NCI-H748 (cell line): ENCODE data around the gene ACKR2.
"Not testable (repeated sequence)": the region's sequence is repeated elsewhere in the genome, so short reads cannot be mapped to it uniquely, and the experiment has no call there.

Source experiments
- DNase-seq: peaks from one replicate; lab custom pipeline; 2025; ENCODE audit not compliant: unreplicated experiment; lab: John Stamatoyannopoulos, UW

ACKR2 gene

DNA sequence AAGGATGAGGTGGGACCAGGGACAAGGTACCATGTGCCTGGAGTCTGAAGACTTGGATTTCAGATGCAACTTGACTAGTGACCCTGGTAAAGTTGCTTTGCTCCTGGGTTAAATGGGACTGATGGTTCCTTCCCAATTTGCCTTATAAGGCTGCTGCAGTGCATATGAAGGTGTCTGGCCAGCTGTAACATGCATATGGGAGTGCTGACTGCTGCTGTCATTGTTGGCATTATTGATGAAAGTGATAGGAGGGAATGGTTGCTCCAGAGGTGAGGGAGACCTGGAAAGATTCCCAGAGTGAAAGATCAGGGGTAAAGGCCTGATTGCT is 45.9 kb downstream of the ACKR2 start:
- no peak for DNase-seq

DNA sequence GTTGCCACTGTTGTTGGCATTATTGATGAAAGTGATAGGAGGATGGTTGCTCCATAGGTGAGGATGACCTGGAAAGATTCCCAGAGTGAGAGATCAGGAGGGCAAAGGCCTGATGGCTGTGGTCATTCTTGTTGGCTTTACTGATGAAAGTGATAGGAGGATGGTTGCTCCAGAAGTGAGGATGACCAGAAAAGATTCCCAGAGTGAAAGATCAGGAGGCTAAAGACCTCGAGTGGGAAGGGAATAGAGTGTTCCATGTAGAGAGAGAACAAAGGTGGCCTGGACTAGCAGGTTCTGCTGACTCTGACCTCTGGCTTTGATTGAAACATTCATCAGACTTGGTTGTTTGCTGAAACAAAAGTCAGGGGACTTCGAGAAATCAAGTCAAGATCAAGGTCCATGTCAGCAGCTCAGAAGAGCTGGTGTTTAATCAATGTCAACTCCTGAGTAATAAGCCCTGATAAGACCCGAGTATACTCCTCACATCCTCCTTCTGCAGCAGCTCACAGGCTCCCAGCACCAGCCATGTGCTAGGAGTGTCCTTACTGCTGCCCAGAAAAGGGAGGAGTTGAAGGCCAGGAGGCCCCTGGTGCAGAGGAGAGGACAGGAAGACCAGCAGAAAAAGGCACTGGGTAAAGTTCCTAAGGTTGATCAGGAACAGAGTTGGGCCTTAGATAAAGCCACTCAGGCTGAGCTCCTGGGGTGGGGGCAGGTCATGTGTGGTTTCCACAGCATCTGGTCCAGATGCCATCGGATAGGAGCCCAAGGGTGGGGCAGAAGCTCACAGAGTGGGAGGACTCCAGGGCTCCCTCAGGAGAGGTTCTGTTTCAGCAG is 46.5 kb downstream of the ACKR2 start:
- DNase-seq = no peak

DNA sequence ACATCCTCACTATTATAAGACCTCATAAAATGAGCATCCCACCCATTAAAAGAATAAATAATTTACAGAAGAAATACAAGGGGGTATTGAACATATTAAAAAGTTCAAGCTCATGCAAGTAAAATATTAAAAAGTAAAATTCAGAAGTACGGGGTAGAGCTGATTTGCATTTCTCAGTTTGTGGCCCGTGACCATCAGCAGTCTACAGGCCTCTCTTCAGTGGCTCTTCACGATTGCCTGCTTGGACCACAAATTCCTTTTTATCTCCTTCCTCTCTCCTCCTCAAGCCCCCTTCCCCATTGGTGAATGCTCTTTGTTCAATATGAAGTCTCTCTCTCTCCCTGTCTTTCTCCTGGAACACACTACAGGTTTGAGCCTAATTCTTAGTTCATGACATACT is 47.3 kb downstream of the ACKR2 start:
- no peak for DNase-seq

DNA sequence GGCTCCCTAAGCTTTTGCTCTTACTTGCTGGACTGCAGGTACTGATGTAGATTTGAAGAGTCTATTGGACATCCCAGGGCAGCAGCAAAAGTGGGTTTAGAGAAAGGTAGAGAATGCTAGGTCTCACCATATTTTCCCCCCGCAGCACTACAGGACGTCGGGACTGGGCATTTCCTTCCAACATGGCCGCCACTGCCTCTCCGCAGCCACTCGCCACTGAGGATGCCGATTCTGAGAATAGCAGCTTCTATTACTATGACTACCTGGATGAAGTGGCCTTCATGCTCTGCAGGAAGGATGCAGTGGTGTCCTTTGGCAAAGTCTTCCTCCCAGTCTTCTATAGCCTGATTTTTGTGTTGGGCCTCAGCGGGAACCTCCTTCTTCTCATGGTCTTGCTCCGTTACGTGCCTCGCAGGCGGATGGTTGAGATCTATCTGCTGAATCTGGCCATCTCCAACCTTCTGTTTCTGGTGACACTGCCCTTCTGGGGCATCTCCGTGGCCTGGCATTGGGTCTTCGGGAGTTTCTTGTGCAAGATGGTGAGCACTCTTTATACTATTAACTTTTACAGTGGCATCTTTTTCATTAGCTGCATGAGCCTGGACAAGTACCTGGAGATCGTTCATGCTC is 55.2 kb downstream of the ACKR2 start:
- DNase-seq = no peak

DNA sequence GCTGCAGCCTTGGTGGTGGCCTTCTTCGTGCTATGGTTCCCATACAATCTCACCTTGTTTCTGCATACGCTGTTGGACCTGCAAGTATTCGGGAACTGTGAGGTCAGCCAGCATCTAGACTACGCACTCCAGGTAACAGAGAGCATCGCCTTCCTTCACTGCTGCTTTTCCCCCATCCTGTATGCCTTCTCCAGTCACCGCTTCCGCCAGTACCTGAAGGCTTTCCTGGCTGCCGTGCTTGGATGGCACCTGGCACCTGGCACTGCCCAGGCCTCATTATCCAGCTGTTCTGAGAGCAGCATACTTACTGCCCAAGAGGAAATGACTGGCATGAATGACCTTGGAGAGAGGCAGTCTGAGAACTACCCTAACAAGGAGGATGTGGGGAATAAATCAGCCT is 56.0 kb downstream of the ACKR2 start:
- DNase-seq = no peak

DNA sequence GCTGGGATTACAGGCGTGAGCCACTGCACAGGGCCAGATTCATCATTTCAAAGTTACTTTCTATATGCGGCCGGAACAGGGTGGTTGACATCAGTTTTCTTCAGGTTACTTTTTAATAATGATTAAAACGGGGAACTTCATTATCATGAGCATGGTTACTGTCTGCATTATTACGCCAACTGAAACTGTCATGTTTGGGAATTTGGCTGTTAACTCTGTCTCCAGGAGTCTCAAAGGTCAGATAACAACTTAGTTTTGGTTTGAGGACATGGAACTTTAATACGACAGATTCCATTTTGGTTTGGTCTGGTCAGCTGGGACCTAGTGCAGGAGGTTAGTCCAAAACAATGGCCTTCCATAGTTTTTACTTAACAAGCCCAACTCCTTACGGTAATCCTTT is 57.9 kb downstream of the ACKR2 start:
- DNase-seq = no peak

DNA sequence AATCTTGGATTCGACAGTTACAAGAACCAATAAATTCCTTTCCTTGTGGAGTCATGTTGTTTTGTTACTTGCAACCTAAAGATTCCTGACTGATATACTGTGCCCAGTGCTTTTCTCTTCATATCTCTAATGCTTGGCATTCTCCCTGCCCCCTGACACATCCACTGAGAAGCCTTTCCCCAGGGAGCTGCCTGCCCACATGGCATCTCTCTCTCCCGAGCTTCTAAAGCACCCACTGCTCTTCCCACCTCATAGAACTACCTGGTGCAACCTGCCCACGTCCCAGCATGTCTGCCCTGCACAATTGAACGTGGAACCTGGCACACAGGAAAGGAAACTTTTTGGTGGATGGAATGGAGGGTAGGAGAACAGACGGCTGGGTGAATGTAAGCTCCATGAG is 59.6 kb downstream of the ACKR2 start:
- DNase-seq = no peak

DNA sequence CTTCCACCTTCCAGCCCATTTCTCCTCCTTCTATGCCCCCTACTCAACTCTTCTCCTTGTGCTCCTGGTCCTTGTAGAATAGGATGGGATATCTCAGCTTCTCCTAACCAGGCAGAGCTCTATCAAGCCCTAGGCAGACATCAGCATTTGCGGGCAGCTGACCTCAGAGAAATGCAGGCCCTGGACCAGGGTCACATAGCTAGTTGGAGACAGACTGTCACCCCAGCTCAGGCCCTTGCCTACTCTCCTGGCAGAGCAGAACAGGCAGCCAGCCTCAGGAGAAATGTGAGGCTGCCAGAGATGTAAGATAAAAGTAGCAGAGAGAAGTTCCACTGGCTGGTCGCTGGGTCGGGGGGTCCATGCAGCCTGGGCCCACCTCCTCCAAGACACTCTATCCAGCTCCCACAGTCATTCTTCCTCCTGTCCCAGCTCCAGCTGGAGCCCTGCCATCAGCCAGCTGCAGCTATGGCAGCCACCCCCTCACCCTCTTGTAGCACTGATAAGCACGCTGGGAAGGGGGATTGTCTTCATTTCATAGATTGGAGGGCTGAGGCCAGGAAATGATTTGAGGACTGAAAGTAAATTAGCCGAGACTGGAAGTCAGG is 62.4 kb downstream of the ACKR2 start:
- no peak for DNase-seq

DNA sequence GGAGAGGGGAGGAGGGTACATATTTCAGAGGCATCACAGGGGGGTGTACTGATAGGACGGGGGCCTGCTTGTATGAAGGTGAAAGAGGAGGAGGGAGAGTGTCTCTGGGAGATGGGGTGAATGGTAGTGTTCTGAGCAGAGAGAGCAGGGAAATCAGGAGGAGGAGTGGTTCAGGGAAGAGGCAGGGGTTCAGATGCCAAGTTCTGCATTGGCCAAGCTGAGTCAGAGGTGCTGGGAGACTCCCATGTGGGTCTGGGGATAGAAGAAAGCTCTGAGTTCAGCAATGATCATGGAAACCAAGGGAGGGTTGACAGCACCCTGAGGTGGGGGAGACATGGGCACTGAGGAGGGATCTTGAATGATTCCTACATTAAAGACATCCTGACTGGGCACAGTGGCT is 63.5 kb downstream of the ACKR2 start:
- no peak for DNase-seq

DNA sequence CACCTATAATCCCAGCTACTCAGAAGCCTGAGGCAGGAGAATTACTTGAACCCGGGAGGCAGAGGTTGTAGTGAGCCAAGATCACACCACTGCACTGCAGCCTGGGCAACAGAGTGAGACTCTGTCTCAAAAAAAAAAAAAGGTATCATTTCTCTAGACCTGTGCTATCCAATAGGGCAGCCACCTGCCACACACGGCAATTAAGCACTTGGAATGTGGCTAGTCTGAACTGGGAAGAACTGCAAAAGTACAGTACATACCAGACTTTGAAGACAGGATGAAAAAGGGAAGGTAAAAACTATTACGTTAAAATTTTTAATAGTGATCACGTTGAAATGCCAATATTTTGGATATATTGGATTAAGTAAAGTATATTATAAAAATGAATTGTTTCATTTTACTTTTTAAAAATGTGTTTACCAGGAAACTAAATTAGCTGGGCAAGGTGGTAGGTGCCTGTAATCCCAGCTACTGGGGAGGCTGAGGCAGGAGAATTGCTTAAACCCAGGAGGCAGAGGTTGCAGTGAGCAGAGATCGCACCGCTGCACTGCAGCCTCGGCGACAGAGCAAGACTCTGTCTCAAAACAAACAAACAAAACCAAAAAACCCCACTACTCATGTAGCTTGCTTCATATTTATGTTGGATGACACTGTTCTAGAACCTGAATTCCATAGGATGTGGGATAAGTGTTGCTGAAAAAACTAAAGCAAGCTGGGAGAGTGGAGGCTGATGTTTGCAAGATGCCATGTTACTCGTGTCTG is 64.2 kb downstream of the ACKR2 start:
- no peak for DNase-seq

DNA sequence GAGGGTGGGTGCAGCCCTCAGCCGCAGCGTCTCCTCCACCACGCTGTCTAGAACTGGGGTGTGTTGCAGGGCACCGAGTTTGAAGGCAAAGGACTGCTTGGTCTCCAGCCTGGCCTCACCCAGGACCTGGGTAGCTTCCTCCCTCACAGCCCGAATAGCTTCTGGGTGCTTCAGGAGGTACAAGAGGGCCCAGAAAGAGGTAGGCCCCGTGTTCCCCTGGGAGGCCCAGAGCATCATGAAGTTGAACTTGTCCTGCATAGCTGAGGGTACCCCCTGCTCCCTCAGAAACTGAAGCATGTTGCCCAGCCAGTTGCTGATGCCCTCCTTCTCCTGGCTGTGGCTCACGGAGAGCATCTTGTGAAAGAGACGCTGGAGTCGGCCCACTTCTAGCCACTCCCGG is 65.5 kb downstream of the ACKR2 start:
- DNase-seq = no peak

DNA sequence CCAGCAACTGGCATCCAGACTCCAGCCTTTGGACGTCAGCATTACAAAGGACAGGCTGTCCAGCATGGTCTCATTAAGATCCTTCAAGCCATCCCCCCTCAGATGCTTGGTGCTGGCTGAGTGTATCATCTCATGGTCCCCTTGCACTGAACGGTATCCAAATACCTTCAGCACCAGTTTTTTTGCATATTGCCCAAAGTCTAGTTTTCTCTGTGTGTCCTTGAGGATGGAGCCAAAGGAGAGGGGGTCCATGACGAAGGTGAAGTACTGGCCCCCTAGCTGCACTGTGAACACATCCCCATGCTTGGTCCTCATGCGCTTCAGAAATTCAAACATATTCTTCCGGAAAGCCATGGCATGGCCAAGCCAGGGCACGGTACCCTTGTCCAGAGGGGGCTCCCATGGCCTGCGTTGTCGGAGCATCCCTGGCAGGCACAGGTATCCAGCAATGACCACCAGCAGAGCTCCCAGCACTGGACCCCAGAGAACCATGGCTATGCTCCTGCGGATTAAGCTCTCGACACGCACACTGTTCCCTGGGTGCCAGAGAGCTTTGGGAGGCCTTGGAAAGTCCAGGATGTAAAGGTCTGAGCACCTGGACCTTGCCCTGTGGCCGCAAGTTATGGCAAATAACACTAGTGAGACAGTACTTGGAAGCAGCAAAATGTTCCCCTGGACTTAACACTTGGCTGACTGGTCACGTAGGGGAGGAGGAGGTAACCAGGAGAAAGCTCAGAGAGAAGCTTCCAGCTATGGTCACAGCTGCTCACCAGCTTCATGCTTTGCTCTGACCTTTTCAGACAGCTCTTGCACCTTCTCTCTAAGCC is 66.3 kb downstream of the ACKR2 start, which contains the start of gene CYP8B1:
Gene CYP8B1, minus strand, starts transcription at position 555 of the 827 bp plus-strand sequence. Its CDS starts 63 bp downstream, at position 492.
- DNase-seq = no peak

DNA sequence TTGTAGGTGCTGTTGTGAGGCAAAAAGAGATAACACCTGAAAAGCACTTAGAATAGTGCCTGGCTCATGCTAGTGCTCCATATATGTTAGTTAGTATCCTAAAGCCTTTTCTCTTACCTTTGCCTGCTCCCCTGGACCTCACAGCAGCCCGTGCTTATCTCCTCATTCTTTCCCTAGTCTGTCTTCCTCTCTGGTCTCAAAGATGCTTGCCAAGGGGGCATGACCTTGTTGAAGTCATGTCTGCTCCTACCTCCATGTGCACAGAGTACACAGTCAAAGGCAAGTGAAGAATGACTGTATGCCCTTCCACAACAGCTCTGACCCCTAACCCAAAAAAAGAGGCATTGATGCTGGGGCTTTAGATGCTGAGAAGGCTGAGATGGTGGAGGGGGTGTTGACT is 67.2 kb downstream of the ACKR2 start:
- DNase-seq = no peak

DNA sequence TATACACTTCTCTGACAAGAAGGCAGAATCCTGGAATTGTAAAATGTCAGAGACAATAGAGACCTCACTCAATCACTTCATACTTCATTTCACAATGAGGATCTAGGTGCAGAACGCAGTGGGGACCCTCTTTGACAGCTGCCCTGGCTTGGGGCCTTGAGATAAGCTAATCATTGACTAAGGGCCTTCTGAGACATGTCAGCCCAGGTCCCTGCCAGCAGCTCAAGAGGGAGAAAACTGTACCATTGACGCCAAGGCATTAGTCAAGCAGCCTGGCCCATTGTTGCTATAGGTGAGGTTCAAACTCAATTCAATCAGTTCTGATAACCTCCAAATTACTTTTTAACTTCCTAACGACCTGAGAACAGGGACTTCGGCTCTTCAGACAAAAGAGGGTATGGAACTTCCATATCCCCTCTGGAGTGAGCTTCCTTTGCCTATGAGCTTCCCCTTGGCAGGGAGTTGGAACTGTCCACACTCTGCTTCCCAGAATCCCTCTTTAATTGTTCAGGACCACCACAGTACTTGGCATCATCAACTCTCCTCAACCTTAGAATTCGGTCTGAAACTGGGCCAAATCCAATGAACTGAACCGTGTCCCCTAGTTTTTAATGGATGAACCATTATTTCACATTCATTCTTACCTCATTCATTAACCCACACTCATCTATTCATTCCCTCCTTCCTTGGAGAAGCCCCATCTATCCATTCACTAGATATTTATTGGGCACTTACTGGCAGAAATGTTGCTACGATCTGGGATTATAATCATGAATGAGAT is 67.9 kb downstream of the ACKR2 start:
- DNase-seq = no peak

DNA sequence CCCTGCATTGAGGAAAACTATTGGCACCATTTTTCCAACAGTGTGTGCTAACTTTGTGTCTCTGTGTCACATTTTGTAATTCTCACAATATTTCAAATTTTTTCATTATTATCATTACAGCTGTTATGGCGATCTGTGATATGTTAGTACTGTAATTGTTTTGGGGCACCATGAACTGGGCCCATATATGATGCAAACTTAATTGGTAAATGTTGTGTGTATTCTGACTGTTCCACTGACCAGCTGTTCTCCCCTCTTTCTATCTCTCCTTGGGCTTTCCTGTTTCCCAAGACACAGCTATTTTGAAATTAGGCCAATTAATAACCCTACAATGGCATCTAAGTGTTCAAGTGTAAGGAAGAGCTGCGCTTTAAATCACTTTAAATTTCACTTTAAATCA is 68.6 kb downstream of the ACKR2 start:
- no peak for DNase-seq

DNA sequence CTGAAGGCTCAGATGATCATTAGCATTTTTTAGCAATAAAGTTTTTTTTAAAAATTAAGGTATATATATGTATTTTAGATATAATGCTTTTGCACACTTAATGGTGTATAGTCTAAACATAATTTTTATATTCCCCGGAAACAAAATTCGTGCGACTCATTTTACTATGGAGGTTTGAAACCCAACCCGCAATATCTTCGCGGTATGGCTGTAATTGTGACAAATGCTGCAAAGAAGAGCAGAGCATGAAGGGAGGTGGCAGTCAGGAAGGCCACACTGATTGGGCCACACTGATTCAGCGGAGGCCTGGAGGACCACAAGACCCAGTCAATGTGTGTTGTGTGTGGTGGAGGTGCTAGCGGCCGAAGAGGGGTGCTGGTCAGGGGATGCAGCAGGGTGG is 70.9 kb downstream of the ACKR2 start:
- DNase-seq = no peak

DNA sequence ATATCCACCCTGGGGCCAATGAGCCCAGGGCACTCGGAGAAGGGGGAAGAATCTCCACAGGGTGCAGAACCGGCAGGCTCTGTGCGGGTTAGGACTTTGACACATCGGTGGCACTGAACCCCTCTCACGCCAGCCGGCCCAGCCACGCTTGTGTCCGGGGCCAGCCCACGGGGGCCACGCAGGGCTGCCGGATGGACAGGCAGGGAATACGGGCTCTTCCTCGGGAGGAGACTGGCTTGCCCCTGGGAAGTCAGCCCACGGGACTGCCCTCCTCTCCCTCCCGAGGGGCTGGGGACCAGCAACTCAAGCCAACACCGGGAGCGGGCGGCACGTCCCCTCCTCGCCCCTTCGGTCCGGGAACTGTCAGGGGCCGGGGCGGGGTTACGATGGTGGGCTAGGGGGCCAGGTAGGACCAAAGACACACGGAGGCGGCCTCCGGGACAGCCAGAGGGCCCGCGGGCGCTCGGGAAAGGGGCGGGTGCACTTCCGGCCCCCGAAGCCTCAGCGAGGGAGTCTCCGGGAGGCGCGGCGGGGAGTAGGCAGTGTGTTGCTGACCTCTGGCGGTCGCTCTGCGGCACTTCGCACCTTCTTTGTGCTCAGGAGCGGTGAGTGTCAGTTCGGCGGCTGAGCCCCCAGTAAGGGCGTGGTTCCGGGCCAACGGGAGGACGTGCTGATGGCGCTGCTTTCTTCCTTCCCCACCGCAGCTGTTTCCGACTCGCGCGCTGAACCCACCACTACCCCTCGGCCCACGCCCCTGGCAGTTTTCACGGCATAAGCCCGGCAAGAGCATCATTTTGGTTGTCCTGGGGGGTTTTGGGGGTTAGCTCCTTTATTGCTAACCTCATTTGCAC is 71.6 kb downstream of the ACKR2 start:
- peak; percentile 89 for DNase-seq

DNA sequence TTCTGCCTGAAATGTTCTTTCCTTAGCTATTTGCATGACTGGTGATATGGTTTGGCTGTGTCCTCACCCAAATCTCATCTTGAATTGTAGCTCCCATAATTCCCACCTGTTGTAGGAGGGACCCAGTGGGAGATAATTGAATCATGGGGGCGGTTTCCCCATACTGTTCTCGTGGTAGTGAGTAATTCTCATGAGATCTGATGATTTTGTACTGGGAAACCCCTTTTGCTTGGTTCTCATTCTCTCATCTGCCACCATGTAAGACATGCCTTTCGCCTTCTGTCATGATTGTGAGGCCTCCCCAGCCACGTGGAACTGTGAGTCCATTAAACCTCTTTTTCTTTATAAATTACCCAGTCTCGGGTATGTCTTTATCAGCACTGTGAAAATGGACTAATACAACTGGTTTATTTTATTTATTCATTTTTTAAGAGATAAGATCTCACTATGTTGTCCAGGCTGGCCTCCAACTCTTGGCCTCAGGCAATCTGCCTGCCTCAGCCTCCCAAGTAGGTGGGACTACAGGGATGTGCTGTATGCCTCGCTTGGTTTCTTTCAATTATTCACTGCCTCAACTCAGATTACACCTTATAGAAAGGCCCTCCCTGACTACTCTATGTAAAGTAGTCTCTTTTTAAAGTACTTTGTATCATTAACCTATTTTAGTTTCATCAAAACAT is 74.1 kb downstream of the ACKR2 start:
- not testable (repeated sequence) for DNase-seq

DNA sequence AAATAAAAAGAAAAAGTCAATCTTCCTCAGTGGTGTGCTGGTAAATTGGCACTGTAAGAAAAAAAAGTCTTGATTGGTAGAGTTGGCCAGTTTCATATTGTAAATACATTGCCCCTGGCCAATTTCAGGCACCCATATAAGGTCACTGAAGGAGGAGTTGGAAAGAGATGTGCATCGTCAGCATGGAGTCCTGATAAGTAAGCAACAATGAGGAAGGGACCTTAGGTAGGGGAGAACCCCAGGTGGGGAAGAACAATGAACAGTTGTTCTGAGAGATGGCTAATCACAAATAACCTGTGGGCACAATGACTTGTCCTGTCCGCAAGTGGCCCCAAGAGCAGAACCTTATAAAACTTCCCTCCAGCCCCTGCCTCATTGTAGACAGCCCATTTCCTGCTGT is 75.1 kb downstream of the ACKR2 start:
- no peak for DNase-seq
